ENCODE data around the gene FAM110A. TPM values are rescaled to one million over a fixed set of nuclear protein-coding genes. Genes with fewer than 3 reads are reported as not detected.
A peak's percentile ranks its signal among the peaks of the same experiment; 100 is the strongest.

FAM110A gene
- polyA plus RNA-seq, 4 donors, result 7.1 to 12.2 (median 9.1) TPM

DNA sequence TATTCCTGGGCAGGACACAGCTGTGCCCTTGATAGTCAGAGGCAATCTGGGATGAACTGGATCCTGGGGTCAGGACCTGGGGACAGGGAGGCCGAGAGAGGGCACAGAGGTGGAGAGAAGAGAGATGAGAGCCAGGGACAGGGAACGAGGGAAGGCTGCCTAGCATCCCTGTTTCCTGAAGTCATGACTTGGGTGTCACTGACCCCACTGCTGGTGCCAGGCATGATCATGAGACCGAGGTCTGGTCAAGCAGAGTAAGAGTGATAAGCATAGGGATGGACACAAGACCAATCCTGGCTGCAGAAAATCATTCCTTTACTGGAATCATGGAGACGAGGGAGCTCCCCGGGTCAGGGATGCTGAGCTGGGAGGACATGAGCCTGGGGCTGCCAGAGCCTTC, 36.1 kb downstream of the FAM110A start:
- DNase-seq (ENCODE audit: low read depth in 4 of 4, low spot score in 3 of 4), result no peak

DNA sequence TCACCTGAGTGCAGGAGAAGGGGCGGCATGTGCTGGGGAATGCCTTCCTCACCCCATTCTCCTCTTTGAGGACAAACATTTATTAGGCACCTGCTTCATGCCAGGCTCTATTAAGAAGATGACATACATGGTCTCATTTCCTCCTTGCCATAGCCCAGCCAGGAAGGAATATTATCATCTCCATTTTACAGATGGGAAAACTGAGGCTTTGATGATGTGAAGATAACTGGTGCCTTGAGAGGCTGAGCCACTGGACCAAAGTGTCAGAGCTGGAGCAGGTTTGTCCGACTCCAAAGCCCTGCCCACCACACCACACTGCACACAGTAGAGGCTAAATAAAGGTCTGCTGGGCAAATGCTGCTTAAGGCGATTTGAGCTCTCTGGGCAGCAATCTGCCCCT, 37.2 kb downstream of the FAM110A start:
- DNase-seq (ENCODE audit: low read depth in 4 of 4, low spot score in 3 of 4), result no peak

DNA sequence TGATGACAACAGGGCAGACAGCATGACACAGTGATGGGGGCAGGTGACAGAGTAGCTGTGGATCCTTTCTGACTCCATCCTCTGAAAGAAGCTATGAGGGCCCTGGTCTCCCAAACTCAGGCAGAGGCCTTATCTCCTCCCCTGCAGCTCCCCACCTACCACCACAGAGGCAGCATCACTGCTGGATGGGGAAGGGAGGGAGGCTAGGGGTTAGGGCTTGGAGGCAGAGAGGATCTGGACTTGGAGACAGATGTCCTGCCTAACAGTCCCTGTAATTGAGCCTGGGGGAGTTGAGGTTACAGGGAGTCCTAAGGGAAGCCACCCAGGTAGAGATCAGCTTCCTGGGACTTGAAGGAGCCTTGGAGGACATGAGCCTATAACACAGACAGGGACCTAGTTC, 37.9 kb downstream of the FAM110A start:
- no peak for DNase-seq (ENCODE audit: low read depth in 4 of 4, low spot score in 3 of 4)

- no peak for DNase-seq (ENCODE audit: low read depth in 4 of 4, low spot score in 3 of 4)
Measured at GRCh38 chr20:871948-872347, 38.4 kb downstream of the FAM110A start.

- no peak for DNase-seq (ENCODE audit: low read depth in 4 of 4, low spot score in 3 of 4)
Measured at GRCh38 chr20:872855-873520, 39.5 kb downstream of the FAM110A start.

GRCh38 chr20:873875-874607, 40.5 kb downstream of the FAM110A start:
- no peak for DNase-seq (ENCODE audit: low read depth in 4 of 4, low spot score in 3 of 4)

DNA sequence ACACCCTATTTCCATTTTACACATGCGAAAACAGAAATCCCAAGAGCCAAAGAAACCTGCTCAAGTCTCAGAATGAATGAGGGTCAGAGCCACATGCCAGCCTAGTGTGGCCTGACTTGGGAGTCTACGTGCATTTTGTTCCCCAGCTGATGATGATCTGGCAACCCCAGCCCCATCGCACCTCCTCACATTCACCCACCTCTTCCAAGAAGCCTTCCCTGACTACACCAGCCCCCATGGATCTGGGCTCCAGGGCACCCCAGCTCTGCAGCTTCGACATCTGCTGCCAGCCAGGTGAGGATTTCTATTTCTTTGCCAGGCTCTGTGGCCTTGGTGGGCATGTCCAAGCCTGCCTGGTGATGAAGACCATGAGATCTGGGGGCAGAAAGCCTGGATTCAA, 41.6 kb downstream of the FAM110A start:
- no peak for DNase-seq (ENCODE audit: low read depth in 4 of 4, low spot score in 3 of 4)

DNA sequence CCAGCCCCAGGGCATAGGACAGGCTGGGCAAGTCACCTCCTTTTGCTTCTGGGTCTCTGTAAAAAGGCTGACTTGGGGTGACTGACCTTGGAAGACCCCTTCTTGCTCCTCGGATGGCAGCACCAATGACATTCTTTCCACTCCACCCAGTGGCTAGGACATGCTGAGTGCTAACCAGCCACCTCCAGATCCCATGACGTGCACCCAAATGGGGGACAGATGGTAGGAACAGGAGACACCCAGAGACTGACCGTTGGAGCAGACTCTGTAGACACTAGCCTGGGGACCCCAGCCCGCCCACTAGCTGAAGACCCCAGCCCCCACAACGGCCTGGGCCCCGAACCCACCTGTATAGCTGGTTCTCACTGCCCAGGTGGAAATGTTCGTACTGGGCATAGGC, 44.3 kb downstream of the FAM110A start:
- DNase-seq (ENCODE audit: low read depth in 4 of 4, low spot score in 3 of 4), result no peak

- DNase-seq (ENCODE audit: low read depth in 4 of 4, low spot score in 3 of 4), result peak; percentile 27 to 46 (median 37)
Measured at GRCh38 chr20:878511-879307, 45.2 kb downstream of the FAM110A start.

GRCh38 chr20:879626-880025, 46.1 kb downstream of the FAM110A start:
- DNase-seq (ENCODE audit: low read depth in 4 of 4, low spot score in 3 of 4), result no peak

- DNase-seq (ENCODE audit: low read depth in 4 of 4, low spot score in 3 of 4), result no peak
Measured at GRCh38 chr20:881051-881782, 47.7 kb downstream of the FAM110A start.

- DNase-seq (ENCODE audit: low read depth in 4 of 4, low spot score in 3 of 4), result no peak
Measured at GRCh38 chr20:881783-882144, 48.2 kb downstream of the FAM110A start.

DNA sequence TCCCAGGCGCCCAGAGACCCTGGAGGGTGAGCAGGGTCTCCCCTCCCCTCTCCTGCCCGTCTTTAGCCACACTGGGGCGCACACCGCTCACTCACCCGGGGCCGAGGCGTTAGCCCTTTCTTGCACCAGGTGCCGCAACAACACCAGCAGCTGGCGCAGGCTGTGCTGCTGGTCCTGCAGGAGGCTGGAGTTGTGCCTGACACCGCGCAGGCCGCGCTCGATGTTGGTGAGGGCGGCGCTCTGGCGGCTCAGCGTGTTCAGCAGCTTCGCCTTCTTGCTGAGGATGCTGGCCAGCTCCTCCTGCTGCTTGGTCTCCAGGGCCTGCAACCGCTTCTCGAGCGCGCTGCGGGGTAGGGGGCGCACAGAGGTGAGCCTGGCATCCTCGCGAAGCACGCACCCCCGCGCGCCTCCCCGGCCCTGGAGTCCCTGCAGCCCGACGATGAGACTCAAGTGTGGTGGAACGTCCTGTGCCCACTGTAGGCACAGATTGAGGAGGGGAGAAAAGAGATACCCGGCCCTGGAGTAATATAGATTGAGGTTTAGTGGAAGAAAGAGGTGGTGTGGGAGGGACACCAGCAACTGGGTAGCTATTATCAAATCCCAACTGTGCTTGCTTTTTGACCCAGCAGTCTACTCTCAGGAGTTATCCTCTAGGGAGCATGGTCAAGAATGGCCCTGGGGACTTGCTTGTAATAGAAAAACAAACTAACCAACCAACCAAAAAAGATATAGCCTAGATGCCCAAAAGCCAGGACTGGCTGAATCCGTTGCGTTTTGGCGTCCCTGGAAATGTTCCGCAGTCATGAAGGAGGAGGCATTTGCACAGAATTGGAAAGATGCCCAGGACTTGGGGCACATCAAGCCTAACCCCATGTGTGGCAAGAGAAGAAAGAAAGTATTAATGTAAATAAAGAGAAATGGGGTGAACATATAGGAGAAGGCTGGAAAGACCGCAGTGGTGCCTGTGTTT, 51.8 kb downstream of the FAM110A start:
- DNase-seq (ENCODE audit: low read depth in 4 of 4, low spot score in 3 of 4), result peak in 3 of 4 donors; percentile 17 to 38 (median 25)

DNA sequence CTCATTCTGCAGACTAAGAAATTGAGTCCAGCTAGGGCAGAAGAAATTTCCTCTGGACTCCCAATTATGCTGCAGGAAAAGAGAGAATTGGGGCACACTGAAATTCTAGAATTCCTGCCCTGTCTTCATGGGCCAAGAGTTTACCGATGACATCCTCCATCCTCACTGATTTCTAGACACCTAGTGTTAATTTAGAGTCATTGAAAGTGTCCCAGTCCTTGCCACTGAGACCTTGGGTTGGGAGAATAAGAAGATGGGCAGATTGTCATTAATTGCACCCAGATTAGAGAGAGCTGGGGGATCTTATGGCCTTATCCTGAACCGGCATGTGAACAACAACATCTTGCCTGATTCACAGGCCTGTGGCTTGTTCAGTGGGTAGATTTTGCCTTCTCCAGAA, 53.6 kb downstream of the FAM110A start:
- no peak for DNase-seq (ENCODE audit: low read depth in 4 of 4, low spot score in 3 of 4)

DNA sequence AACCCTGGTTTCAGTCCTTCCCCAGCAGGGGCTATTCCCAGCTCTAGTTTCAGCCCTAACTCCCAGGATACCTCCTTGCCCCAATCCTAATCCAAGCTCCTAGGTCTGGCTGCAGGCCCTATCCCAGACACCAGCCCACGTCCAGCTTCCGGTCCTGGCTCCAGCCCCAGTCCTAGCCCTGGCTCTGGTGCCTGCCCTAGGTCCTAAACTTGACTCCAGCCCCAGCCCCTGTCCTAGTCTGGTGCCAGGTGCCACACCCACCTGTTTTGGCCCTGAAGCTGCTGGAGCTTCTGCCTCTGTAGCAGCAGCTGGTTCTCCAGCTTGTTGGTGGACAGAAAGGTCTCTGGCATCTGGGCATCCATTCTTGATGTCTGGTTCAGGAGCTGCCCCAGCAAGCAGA, 54.5 kb downstream of the FAM110A start:
- DNase-seq (ENCODE audit: low read depth in 4 of 4, low spot score in 3 of 4), result no peak

DNA sequence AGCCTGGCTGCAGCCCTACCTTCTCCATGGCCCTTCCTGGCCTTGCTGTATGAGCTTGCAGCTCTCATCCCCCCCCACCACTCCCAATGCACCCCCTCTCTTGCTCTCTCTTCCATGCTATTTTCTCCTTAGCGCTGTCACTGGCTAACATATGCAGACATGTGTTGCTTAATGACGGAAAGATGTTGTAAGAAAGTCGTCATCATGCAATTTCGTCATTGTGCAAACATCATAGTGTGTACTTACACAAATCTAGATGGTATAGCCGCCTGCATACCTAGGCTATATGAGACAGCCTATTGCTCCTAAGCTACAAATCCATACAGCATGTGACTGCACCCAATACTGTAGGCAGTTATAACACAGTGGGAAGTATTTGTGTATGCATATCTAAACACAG, 55.6 kb downstream of the FAM110A start:
- no peak for DNase-seq (ENCODE audit: low read depth in 4 of 4, low spot score in 3 of 4)

DNA sequence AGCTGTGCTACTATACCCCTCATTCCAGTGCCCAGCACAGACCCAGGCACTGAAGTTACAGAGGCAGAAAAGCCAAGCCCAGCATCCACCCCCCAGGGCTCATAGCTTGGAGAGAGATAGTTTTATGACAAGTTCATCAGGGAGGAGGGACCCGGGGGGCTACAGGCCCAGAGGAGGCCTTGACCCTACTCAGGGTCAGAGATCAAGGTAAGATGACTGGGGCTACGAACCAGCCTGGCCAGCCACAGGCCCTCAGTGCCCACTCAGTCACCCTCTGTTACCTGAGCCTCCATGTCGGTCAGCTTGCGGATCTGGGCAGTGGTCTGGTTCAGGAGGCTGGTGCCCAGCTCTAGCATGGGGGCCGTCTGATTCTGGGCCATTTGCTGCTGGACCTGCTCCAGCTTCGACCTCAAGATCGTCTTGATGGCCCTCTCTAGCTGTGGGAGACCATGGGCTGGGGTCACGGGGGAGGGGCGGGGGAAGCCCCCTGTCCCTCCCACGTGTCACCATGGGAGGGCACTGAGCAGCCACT, 56.5 kb downstream of the FAM110A start:
- no peak for DNase-seq (ENCODE audit: low read depth in 4 of 4, low spot score in 3 of 4)

- DNase-seq (ENCODE audit: low read depth in 4 of 4, low spot score in 3 of 4), result no peak
Measured at GRCh38 chr20:890666-891057, 57.1 kb downstream of the FAM110A start.

GRCh38 chr20:891058-891705, 57.7 kb downstream of the FAM110A start:
- DNase-seq (ENCODE audit: low read depth in 4 of 4, low spot score in 3 of 4), result no peak
